Adipose tissue (tissue), 3 donors: ENCODE results near the gene DPP3. TPM values are rescaled to one million over a fixed set of nuclear protein-coding genes. Genes with fewer than 3 reads are reported as not detected.

Experiments
- H3K27ac ChIP-seq: one replicate; pipeline ENCODE4 v1.5.1; 2013; ENCODE audit warnings: low read depth, low read length
- WGBS, 3 donors: extraction: QIAGEN DNeasy Blood & Tissue Kit; methylation state at CpG; one replicate each; pipeline ENCODE4 v1.1.7; 2013; 5-methylcytosine and 5-hydroxymethylcytosine counted together
- polyA plus RNA-seq, 3 donors: library from polyadenylated mRNA; stranded (reverse); fragments of 200-250 nt; gene quantifications; one replicate each; pipeline ENCODE4 v1.2.3, GENCODE V29; 2013
- donor health status: healthy with polysubstance abuse.
- donor health status: Bipolar disorder and iron deficiency.
- donor health status: healthy.

DPP3 gene
- polyA plus RNA-seq, 3 donors, result 15.1 to 29.0 (median 18.6) TPM

- WGBS, 3 donors, result 0% methylated on average over 62 to 71 of the region's 71 CpGs
- no peak within 1 kb of the TSS for H3K27ac ChIP-seq
Observed at GRCh38 chr11:66545701-66546367, 65.6 kb downstream of the DPP3 start, which contains the start of gene ZDHHC24. ZDHHC24 (minus strand) TSS chr11:66546048; CDS start chr11:66546003, 45 bp downstream.

- 3 to 7% (median 5%) methylated on average over 36 to 37 of the region's 37 CpGs for WGBS, 3 donors
Observed at GRCh38 chr11:66546368-66546965, 66.2 kb downstream of the DPP3 start, which contains the start of gene ACTN3. ACTN3 (plus strand) TSS chr11:66546903; CDS start chr11:66546938, 35 bp downstream.

GRCh38 chr11:66546966-66547661 lies 66.9 kb downstream of the DPP3 start:
- H3K27ac ChIP-seq, result no peak overlapping the region
- 36 to 43% (median 38%) methylated on average over 18 of the region's 18 CpGs for WGBS, 3 donors

More at GRCh38 chr11:66546368-66546965, 66.2 kb downstream of the DPP3 start, which contains the start of gene ACTN3:
- no peak within 1 kb of the TSS for H3K27ac ChIP-seq

GRCh38 chr11:66547662-66548009 lies 67.4 kb downstream of the DPP3 start:
- 32 to 57% (median 49%) methylated on average over 5 of the region's 5 CpGs for WGBS, 3 donors
- H3K27ac ChIP-seq, result no peak overlapping the region

- H3K27ac ChIP-seq, result no peak overlapping the region
- 40 to 59% (median 51%) methylated on average over 11 of the region's 11 CpGs for WGBS, 3 donors
Observed at GRCh38 chr11:66548041-66548440, 67.8 kb downstream of the DPP3 start.

GRCh38 chr11:66548774-66549630 lies 68.8 kb downstream of the DPP3 start:
- 53 to 64% (median 54%) methylated on average over 16 of the region's 16 CpGs for WGBS, 3 donors
- H3K27ac ChIP-seq, result no peak overlapping the region

- H3K27ac ChIP-seq, result no peak overlapping the region
- WGBS, 3 donors, result 89 to 97% (median 94%) methylated on average over 1 to 3 of the region's 3 CpGs
Observed at GRCh38 chr11:66549696-66550095, 69.5 kb downstream of the DPP3 start.

GRCh38 chr11:66550887-66551286 lies 70.7 kb downstream of the DPP3 start:
- no peak overlapping the region for H3K27ac ChIP-seq
- WGBS, 3 donors, result 74 to 93% (median 83%) methylated on average over 4 of the region's 4 CpGs

- WGBS, 3 donors, result 73 to 80% (median 74%) methylated on average over 5 of the region's 5 CpGs
Observed at GRCh38 chr11:66554602-66555001, 74.4 kb downstream of the DPP3 start.

GRCh38 chr11:66555416-66555815 lies 75.2 kb downstream of the DPP3 start:
- WGBS, 3 donors, result 54 to 80% (median 79%) methylated on average over 3 of the region's 3 CpGs

More at GRCh38 chr11:66554602-66555001, 74.4 kb downstream of the DPP3 start:
- H3K27ac ChIP-seq, result no peak overlapping the region

GRCh38 chr11:66556086-66556485 lies 75.9 kb downstream of the DPP3 start:
- no peak overlapping the region for H3K27ac ChIP-seq
- WGBS, 3 donors, result 77 to 90% (median 83%) methylated on average over 7 of the region's 7 CpGs

More at GRCh38 chr11:66555416-66555815, 75.2 kb downstream of the DPP3 start:
- H3K27ac ChIP-seq, result no peak overlapping the region

- 85 to 95% (median 91%) methylated on average over 24 of the region's 24 CpGs for WGBS, 3 donors
- no peak overlapping the region for H3K27ac ChIP-seq
Observed at GRCh38 chr11:66557733-66558326, 77.6 kb downstream of the DPP3 start.

Other genes with a start within 250 kb of the DPP3 start
- 10 to 100 TPM in 2 of 3 donors, 1 to 10 TPM in 1; 7.1 to 14.4 (median 14.2) TPM for gene KLC2, start 222.7 kb upstream of the DPP3 start, polyA plus RNA-seq
- gene RAB1B, start 211.8 kb upstream of the DPP3 start, polyA plus RNA-seq, result 100 to 1,000 TPM in 2 of 3 donors, 10 to 100 TPM in 1; 70.3 to 188 (median 183) TPM
- 1 to 10 TPM in 1 of 3 donors, under 1 TPM in 1, not detected in 1; 0.16 to 1.3 TPM for gene CNIH2, start 202.3 kb upstream of the DPP3 start, polyA plus RNA-seq
- 10 to 100 TPM; 62.9 to 84.3 (median 78.5) TPM for gene YIF1A, start 191.3 kb upstream of the DPP3 start, polyA plus RNA-seq
- gene TMEM151A, start 188.5 kb upstream of the DPP3 start, polyA plus RNA-seq, result 1 to 10 TPM in 1 of 3 donors, under 1 TPM in 2; 0.22 to 1.3 (median 0.75) TPM
- gene CD248, start 163.4 kb upstream of the DPP3 start, polyA plus RNA-seq, result 100 to 1,000 TPM in 1 of 3 donors, 10 to 100 TPM in 2; 22.3 to 327 (median 55.8) TPM
- gene RIN1, start 144.0 kb upstream of the DPP3 start, polyA plus RNA-seq, result 1 to 10 TPM; 4.8 to 9.0 (median 6.5) TPM
- 10 to 100 TPM; 33.5 to 40.2 (median 36.4) TPM for gene BRMS1, start 135.3 kb upstream of the DPP3 start, polyA plus RNA-seq
- gene B4GAT1, start 132.8 kb upstream of the DPP3 start, polyA plus RNA-seq, result 10 to 100 TPM; 12.5 to 19.9 (median 17.9) TPM
- 1 to 10 TPM; 6.7 to 9.4 (median 6.8) TPM for gene SLC29A2, start 108.7 kb upstream of the DPP3 start, polyA plus RNA-seq
- gene NPAS4, start 59.4 kb upstream of the DPP3 start, polyA plus RNA-seq, result under 1 TPM in 2 of 3 donors, not detected in 1; 0.06 to 0.07 TPM
- gene MRPL11, start 41.6 kb upstream of the DPP3 start, polyA plus RNA-seq, result 10 to 100 TPM; 30.2 to 53.6 (median 42.9) TPM
- 10 to 100 TPM in 1 of 3 donors, 1 to 10 TPM in 2; 3.9 to 10.0 (median 5.8) TPM for gene PELI3, start 13.5 kb upstream of the DPP3 start, polyA plus RNA-seq
- 10 to 100 TPM; 11.5 to 15.5 (median 12.3) TPM for gene BBS1, start 30.2 kb downstream of the DPP3 start, polyA plus RNA-seq
- gene ZDHHC24, start 65.6 kb downstream of the DPP3 start, polyA plus RNA-seq, result 10 to 100 TPM in 2 of 3 donors, 1 to 10 TPM in 1; 8.2 to 12.2 (median 10.8) TPM
- under 1 TPM in 2 of 3 donors, not detected in 1; 0.03 to 0.15 TPM for gene ACTN3, start 66.5 kb downstream of the DPP3 start, polyA plus RNA-seq
- gene CTSF, start 88.2 kb downstream of the DPP3 start, polyA plus RNA-seq, result 10 to 100 TPM; 22.4 to 73.7 (median 40.3) TPM
- under 1 TPM in 2 of 3 donors, not detected in 1; 0.04 to 0.17 TPM for gene CCDC87, start 112.6 kb downstream of the DPP3 start, polyA plus RNA-seq
- gene CCS, start 112.8 kb downstream of the DPP3 start, polyA plus RNA-seq, result 10 to 100 TPM; 33.7 to 45.1 (median 41.2) TPM
- gene RBM14, start 136.2 kb downstream of the DPP3 start, polyA plus RNA-seq, result 10 to 100 TPM; 21.1 to 35.3 (median 33.4) TPM
- 100 to 1,000 TPM in 1 of 3 donors, 10 to 100 TPM in 2; 79.9 to 103 (median 97.5) TPM for gene RBM4, start 158.3 kb downstream of the DPP3 start, polyA plus RNA-seq
- gene RBM4B, start 197.5 kb downstream of the DPP3 start, polyA plus RNA-seq, result 10 to 100 TPM in 2 of 3 donors, 1 to 10 TPM in 1; 9.5 to 13.5 (median 10.1) TPM
- 10 to 100 TPM in 1 of 3 donors, 1 to 10 TPM in 1, under 1 TPM in 1; 0.22 to 22.3 (median 1.5) TPM for gene SPTBN2, start 248.8 kb downstream of the DPP3 start, polyA plus RNA-seq